Measurements from ENCODE around the gene TEX2.
"Not testable (repeated sequence)": the region's sequence is repeated elsewhere in the genome, so short reads cannot be mapped to it uniquely, and the experiment has no call there.

TEX2 gene

GRCh38 chr17:64193561-64193960, 69.5 kb downstream of the TEX2 start:
- TF ChIP-seq, protein P1, sequence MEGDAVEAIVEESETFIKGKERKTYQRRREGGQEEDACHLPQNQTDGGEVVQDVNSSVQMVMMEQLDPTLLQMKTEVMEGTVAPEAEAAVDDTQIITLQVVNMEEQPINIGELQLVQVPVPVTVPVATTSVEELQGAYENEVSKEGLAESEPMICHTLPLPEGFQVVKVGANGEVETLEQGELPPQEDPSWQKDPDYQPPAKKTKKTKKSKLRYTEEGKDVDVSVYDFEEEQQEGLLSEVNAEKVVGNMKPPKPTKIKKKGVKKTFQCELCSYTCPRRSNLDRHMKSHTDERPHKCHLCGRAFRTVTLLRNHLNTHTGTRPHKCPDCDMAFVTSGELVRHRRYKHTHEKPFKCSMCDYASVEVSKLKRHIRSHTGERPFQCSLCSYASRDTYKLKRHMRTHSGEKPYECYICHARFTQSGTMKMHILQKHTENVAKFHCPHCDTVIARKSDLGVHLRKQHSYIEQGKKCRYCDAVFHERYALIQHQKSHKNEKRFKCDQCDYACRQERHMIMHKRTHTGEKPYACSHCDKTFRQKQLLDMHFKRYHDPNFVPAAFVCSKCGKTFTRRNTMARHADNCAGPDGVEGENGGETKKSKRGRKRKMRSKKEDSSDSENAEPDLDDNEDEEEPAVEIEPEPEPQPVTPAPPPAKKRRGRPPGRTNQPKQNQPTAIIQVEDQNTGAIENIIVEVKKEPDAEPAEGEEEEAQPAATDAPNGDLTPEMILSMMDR (IDR thresholded peaks at IDR 0.05; ENCODE audit: borderline replicate concordance, control extremely low read depth, extremely low read depth, insufficient read depth, missing control alignments) = no peak
- in situ Hi-C loops (cut with MboI; ENCODE audit: low sequenced_read_pairs, unreplicated experiment) = no loop called here
- DNase-seq (ENCODE audit: low spot score) = no peak

GRCh38 chr17:64192589-64192988, 70.5 kb downstream of the TEX2 start:
- in situ Hi-C loops (cut with MboI; ENCODE audit: low sequenced_read_pairs, unreplicated experiment) = no loop called here
- TF ChIP-seq, protein P1 (IDR thresholded peaks at IDR 0.05; ENCODE audit: borderline replicate concordance, control extremely low read depth, extremely low read depth, insufficient read depth, missing control alignments) = no peak
- no peak for DNase-seq (ENCODE audit: low spot score)

DNA sequence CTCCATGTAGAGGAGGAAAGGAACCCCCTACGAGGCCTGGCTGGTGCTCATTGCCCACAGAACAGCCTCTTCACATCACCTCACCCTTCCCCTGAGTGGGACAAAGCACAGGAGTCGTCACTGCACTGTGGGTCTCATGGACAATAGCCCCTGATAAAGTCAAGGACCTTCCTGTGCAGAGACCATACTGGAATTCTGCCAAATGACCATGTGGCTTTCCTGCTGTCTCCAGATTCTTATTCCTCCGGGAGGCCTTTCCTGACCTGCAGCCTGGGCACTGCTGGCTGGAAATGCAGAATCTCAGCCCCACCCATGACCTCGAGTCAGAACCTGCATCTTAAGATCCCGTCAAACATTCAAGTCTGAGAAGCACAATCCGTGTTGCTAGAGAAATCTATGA, 72.6 kb downstream of the TEX2 start:
- TF ChIP-seq, protein P1 (IDR thresholded peaks at IDR 0.05; ENCODE audit: borderline replicate concordance, control extremely low read depth, extremely low read depth, insufficient read depth, missing control alignments) = no peak
- no peak for DNase-seq (ENCODE audit: low spot score)
- in situ Hi-C loops (cut with MboI; ENCODE audit: low sequenced_read_pairs, unreplicated experiment) = no loop called here

GRCh38 chr17:64188088-64188487, 75.0 kb downstream of the TEX2 start:
- in situ Hi-C loops (cut with MboI; ENCODE audit: low sequenced_read_pairs, unreplicated experiment) = no loop called here
- TF ChIP-seq, protein P1 (IDR thresholded peaks at IDR 0.05; ENCODE audit: borderline replicate concordance, control extremely low read depth, extremely low read depth, insufficient read depth, missing control alignments) = no peak
- DNase-seq (ENCODE audit: low spot score) = no peak

GRCh38 chr17:64187093-64187895, 75.8 kb downstream of the TEX2 start:
- no peak for DNase-seq (ENCODE audit: low spot score)
- TF ChIP-seq, protein P1 (IDR thresholded peaks at IDR 0.05; ENCODE audit: borderline replicate concordance, control extremely low read depth, extremely low read depth, insufficient read depth, missing control alignments) = no peak
- in situ Hi-C loops (cut with MboI; ENCODE audit: low sequenced_read_pairs, unreplicated experiment) = no loop called here

- no peak for DNase-seq (ENCODE audit: low spot score)
- TF ChIP-seq, protein P1 (IDR thresholded peaks at IDR 0.05; ENCODE audit: borderline replicate concordance, control extremely low read depth, extremely low read depth, insufficient read depth, missing control alignments) = no peak
These were observed 76.6 kb downstream of the TEX2 start for GRCh38 chr17:64186171-64187092.

GRCh38 chr17:64185557-64185956, 77.5 kb downstream of the TEX2 start:
- DNase-seq (ENCODE audit: low spot score); in situ Hi-C loops (cut with MboI; ENCODE audit: low sequenced_read_pairs, unreplicated experiment): not testable (repeated sequence)

More at GRCh38 chr17:64186171-64187092, 76.6 kb downstream of the TEX2 start:
- in situ Hi-C loops (cut with MboI; ENCODE audit: low sequenced_read_pairs, unreplicated experiment) = no loop called here

Data from GM13976 (cell line).